ENCODE data around the gene SOBP.
"Not testable (repeated sequence)": the region's sequence is repeated elsewhere in the genome, so short reads cannot be mapped to it uniquely, and the experiment has no call there.

Gene SOBP

GRCh38 chr6:107470364-107470763, 19.6 kb upstream of the SOBP start:
- Histone ChIP-seq H3K27ac (ENCODE audit: low read length) (no peak overlapping the region), H3K27me3 (ENCODE audit: insufficient read depth, low read length, poor library complexity) (no peaks in the 10 kb centered on the region), H3K9ac (ENCODE audit: low read depth, low read length) (no peak overlapping the region), H3K9me3 (ENCODE audit: insufficient read depth, low read length, severe bottlenecking) (no peaks in the 10 kb centered on the region), H3K36me3 (ENCODE audit: insufficient read depth, low read length) (no peaks in the 10 kb centered on the region), H2AFZ (ENCODE audit: low read depth, low read length) (no peak overlapping the region), H4K20me1 (ENCODE audit: insufficient read depth, low read length) (no peaks in the 10 kb centered on the region), H3K4me3 (ENCODE audit: low read depth in 1 of 2, low read length in 2 of 2) (no peak overlapping the region), H3K4me2 (ENCODE audit: insufficient read depth, low read length) (no peak overlapping the region), H3K4me1 (ENCODE audit: insufficient read depth, low read length) (no peaks in the 10 kb centered on the region), H3K79me2 (ENCODE audit: insufficient read depth, low read length) (no peaks in the 10 kb centered on the region)
- TF ChIP-seq EZH2 (IDR thresholded peaks at IDR 0.05; ENCODE audit: borderline replicate concordance, low read depth, low read length, severe bottlenecking) = no peak
- TF ChIP-seq, protein P1, sequence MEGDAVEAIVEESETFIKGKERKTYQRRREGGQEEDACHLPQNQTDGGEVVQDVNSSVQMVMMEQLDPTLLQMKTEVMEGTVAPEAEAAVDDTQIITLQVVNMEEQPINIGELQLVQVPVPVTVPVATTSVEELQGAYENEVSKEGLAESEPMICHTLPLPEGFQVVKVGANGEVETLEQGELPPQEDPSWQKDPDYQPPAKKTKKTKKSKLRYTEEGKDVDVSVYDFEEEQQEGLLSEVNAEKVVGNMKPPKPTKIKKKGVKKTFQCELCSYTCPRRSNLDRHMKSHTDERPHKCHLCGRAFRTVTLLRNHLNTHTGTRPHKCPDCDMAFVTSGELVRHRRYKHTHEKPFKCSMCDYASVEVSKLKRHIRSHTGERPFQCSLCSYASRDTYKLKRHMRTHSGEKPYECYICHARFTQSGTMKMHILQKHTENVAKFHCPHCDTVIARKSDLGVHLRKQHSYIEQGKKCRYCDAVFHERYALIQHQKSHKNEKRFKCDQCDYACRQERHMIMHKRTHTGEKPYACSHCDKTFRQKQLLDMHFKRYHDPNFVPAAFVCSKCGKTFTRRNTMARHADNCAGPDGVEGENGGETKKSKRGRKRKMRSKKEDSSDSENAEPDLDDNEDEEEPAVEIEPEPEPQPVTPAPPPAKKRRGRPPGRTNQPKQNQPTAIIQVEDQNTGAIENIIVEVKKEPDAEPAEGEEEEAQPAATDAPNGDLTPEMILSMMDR (IDR thresholded peaks at IDR 0.05; ENCODE audit: borderline replicate concordance, extremely low read depth, low read length, poor library complexity, severe bottlenecking) = no peak
- no peak for DNase-seq
- ATAC-seq (ENCODE audit: insufficient read depth, low read depth) = no peak

DNA sequence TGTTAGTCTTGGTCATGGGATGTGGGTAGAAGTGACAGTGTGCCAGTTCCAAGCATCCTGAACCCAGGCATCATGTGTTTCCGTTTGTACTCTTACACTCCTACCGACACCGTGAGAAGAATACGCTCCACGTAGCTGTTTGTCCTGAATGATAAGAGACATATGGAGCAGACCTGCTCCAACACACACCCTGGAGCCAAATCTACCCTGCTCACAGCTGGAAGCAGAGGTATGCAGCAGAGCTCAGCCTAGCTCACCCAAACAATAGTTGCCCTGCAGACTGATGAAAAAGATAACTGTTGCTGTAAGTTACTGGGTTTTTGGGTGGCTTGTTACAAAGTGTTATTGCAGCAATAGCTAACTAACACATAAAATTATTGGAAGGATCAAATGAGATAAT, 16.3 kb upstream of the SOBP start:
- DNase-seq (no peak), ATAC-seq (ENCODE audit: insufficient read depth, low read depth) (no peak)
- Histone ChIP-seq H3K9ac (ENCODE audit: low read depth, low read length) (no peak overlapping the region), H3K4me1 (ENCODE audit: insufficient read depth, low read length) (no peaks in the 10 kb centered on the region), H3K27ac (ENCODE audit: low read length) (no peak overlapping the region), H2AFZ (ENCODE audit: low read depth, low read length) (no peak overlapping the region), H3K4me3 (ENCODE audit: low read depth in 1 of 2, low read length in 2 of 2) (no peak overlapping the region), H3K36me3 (ENCODE audit: insufficient read depth, low read length) (no peaks in the 10 kb centered on the region), H3K4me2 (ENCODE audit: insufficient read depth, low read length) (no peak overlapping the region), H3K27me3 (ENCODE audit: insufficient read depth, low read length, poor library complexity) (no peaks in the 10 kb centered on the region), H3K79me2 (ENCODE audit: insufficient read depth, low read length) (no peaks in the 10 kb centered on the region), H4K20me1 (ENCODE audit: insufficient read depth, low read length) (no peaks in the 10 kb centered on the region), H3K9me3 (ENCODE audit: insufficient read depth, low read length, severe bottlenecking) (no peaks in the 10 kb centered on the region)
- no peak for TF ChIP-seq EZH2 (IDR thresholded peaks at IDR 0.05; ENCODE audit: borderline replicate concordance, low read depth, low read length, severe bottlenecking)
- TF ChIP-seq, protein P1 (IDR thresholded peaks at IDR 0.05; ENCODE audit: borderline replicate concordance, extremely low read depth, low read length, poor library complexity, severe bottlenecking) = no peak

- not testable (repeated sequence) for H3K9me3 ChIP-seq (ENCODE audit: insufficient read depth, low read length, severe bottlenecking); DNase-seq; H2AFZ ChIP-seq (ENCODE audit: low read depth, low read length); H3K4me3 ChIP-seq (ENCODE audit: low read depth in 1 of 2, low read length in 2 of 2); H3K9ac ChIP-seq (ENCODE audit: low read depth, low read length); H4K20me1 ChIP-seq (ENCODE audit: insufficient read depth, low read length); H3K4me1 ChIP-seq (ENCODE audit: insufficient read depth, low read length); H3K79me2 ChIP-seq (ENCODE audit: insufficient read depth, low read length); H3K36me3 ChIP-seq (ENCODE audit: insufficient read depth, low read length); ATAC-seq (ENCODE audit: insufficient read depth, low read depth); H3K27ac ChIP-seq (ENCODE audit: low read length); H3K27me3 ChIP-seq (ENCODE audit: insufficient read depth, low read length, poor library complexity); H3K4me2 ChIP-seq (ENCODE audit: insufficient read depth, low read length)
These were observed 14.6 kb upstream of the SOBP start for GRCh38 chr6:107475360-107475759.

- ATAC-seq (ENCODE audit: insufficient read depth, low read depth); H2AFZ ChIP-seq (ENCODE audit: low read depth, low read length); H3K4me2 ChIP-seq (ENCODE audit: insufficient read depth, low read length); H4K20me1 ChIP-seq (ENCODE audit: insufficient read depth, low read length); H3K4me3 ChIP-seq (ENCODE audit: low read depth in 1 of 2, low read length in 2 of 2); H3K4me1 ChIP-seq (ENCODE audit: insufficient read depth, low read length); H3K36me3 ChIP-seq (ENCODE audit: insufficient read depth, low read length); H3K79me2 ChIP-seq (ENCODE audit: insufficient read depth, low read length); H3K27ac ChIP-seq (ENCODE audit: low read length); H3K9ac ChIP-seq (ENCODE audit: low read depth, low read length); H3K9me3 ChIP-seq (ENCODE audit: insufficient read depth, low read length, severe bottlenecking); H3K27me3 ChIP-seq (ENCODE audit: insufficient read depth, low read length, poor library complexity); DNase-seq: not testable (repeated sequence)
These were observed 14.1 kb upstream of the SOBP start for GRCh38 chr6:107475826-107476225.
